Epidermal melanocyte (primary cell): Measurements from ENCODE around the gene ZSWIM5.
"Not testable (repeated sequence)": the region's sequence is repeated elsewhere in the genome, so short reads cannot be mapped to it uniquely, and the experiment has no call there.

ENCODE experiments used
- DNase-seq: peaks from one replicate; pipeline ENCODE4 v3.0.0; 2011; ENCODE audit warnings: low spot score; ENCODE audit not compliant: insufficient read length

The ZSWIM5 gene

DNA sequence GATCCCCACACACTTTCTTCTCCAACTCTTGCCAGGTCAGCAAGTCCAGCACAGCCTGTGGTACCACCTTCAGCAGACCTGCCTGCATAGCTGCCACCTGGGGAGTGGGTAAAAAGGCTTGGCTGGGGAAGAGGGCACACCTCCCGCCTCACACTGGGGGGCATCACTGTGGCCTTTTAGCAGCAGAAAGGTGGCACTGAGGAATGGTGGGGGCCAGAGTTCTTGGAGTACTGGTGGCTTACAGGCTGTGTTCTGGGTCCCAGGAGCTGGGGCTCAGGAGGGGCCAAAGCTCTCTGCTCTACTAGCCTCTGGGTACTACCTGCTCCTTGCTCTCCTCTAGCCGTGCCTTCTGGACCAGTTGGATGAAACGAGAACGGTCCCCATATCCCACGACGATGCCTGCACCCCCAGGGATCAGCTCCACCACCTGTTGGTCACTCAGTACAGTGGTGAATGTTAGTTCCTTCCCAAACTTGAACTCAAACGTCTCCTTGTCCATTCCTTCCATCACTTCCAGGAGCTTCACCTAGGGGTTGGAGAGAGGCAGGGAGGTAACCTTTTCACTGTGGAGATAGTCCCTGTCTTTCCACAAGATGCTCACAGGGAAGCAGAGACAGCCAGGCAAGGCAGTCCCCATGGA lies 202.0 kb downstream of the ZSWIM5 start:
- DNase-seq, result no peak

DNA sequence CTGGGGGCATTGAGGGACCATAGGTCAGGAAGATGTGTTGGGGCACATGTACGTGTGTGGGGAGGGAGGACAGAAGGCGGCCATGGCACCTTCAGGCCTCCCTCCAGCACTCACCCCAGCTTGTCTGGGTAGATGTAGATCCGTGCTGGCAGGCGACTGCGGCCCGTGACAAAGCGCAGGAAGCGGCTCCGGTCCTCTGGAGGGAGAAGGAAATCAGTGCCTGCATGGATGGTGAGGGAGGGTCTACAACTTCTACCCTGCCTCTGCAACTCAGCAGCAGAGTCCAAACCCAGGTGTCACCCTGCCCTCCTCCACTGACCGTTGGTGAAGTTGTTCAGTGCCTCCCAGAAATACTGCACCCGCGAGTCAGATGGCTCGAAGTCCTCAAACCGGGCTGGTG lies 202.7 kb downstream of the ZSWIM5 start:
- no peak for DNase-seq

DNA sequence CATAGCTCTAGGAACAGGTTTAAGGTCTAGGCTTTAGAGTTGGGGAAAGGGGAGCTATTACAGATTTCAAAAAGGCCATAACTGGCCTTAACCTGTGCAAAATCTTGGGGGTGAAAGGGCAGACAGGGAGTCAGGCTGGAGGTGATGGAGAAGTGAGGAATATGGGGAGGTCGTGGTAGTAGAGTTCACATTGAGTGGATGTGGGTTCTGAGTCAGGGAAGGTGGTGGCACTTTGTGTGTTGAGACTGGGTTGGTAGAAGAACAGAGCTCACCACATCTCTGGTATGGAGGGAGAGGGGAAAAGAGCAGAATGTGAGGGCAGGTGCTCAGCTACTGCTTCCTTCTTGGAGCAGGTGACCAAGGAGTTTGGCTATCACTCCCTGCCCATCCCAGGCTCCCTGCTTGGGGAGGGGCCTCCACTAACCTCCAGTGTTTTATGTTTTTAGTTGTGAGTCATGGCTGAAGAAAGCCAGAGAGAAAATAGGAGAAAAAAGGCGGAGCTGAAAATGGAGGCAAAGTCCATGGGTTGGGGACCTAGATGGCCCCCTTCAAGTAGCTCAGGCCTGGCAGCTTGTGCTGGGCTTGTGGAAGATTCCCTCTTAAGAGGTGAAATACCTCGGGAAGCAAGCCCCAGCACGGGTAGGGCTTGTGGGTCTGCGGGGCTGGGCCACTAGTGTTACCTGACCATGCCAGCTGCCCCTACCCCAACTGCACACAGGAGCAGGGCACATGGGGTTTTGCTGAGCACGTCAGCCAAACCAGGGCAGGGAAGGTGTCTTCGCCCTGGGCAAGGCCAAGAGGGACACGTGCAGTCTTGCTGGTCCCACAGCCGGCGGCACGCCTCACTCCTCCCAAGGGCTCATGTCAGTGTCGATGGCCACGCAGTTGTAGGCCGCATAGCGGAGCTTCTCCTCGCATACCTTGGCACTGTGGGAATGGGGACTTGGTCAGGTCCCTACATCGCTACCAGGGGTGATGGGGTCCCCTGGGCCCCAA lies 203.5 kb downstream of the ZSWIM5 start:
- DNase-seq, result no peak

DNA sequence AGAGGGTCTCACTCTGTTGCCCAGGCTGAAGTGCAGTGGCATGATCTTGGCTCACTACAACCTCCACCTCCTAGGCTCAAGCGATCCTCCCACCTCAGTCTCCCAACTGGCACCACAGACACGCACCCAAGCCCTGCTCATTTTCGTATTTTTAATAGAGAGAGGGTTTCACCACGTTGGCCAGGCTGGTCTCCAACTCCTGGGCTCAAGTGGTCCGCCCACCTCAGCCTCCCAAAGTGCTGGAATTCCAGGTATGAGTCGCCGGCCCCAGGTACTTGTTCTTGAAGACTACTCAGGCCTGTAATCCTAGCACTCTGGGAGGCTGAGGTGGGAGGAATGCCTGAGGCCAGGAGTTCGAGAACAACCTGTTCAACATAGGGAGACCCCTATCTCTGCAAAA lies 204.8 kb downstream of the ZSWIM5 start:
- not testable (repeated sequence) for DNase-seq

DNA sequence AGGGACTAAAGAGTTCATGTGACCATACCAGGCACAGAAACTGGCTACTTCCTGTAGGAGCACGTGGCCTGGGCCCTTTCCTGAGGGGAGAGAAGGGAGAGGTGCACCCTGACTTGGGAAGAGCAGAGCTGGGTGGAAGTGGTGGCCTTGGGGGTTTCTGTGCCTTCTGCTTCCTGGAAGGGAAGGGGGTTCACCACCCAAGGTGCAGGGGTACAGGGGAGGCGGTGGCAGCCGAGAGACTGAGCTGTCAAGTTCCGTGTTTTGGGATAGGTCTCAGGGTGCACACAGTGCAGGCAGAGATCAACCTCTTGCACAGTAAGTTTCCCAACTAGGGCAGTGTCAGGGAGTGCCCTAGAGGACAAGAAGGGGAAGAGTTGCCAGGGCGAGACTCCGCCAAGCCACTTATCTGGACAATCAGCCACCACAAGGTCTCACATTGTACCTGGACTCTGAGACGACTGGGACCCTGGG lies 205.4 kb downstream of the ZSWIM5 start:
- no peak for DNase-seq

DNA sequence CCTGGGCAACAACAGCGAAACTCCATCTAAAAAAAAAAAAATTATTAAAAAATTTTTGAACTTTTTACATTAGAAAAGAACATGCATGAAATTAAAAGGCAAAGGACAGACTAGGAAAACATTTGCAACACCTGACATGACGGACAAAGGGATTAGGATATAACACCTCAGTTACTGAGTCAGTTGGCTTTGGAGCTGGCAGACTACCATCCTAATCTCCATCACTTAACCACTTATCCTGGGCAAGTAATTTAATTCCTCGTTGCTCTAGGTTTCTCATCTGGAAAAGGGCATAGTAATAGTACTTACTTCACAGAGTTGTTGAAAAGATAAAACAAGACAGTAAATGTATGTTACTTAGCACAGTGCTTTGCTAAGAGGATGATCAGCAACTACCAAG lies 207.2 kb downstream of the ZSWIM5 start:
- DNase-seq, result no peak

DNA sequence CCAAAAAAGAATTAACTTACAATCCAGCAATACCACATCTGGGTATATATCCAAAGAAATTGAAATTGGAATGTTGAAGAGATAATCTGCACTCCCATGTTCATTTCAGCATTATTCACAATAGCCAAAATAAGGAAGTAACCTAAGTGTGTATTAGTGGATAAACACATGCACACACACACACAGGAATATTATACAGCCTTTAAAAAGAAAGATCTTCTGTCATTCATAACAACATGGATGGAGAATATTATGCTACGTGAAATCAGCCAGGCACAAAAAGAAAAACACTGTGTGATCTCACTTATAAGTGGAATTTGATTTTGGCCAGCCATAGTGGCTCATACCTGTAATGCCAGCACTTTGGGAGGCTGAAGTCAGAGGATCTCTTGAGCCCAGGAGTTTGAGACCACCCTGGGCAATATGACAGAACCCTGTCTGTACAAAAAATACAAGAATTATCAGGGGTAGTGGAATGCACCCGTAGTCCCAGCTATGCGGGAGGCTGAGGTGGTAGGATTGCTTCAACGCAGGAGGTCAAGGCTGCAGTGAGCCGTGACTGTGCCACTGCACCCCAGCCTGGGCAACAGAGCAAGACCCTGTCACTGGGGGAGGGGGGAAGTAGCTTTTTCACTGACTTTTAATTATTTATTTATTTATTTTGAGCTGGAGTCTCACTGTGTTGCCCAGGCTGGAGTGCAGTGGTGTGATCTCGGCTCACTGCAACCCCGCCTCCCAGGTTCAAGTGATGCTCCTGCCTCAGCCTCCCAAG lies 210.8 kb downstream of the ZSWIM5 start:
- no peak for DNase-seq

DNA sequence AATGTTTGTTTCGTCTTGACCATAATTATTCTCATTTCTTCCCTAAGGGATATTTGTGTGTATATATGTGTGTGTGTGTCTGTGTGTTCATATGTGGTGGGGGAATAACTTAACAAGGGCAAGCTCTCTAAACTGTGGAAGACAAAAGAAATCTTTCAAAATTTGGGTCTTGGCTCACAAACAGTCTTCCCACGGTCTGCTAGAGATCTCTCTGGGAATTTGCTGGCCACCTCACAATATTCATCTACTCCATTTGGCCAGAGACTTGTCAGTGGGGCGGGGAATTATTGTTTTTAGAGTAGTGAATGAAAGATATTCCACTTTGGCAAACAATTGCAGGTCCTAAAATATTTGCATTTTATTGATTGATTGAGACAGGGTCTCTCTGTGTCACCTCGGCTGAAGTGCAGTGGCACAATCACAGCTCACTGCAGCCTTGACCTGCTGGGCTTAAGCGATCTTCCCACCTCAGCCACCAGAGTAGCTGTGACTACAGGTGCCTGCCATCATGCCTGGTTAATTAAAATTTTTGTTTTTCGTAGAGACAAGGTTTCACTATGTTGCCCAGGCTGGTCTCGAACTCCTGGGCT lies 212.0 kb downstream of the ZSWIM5 start:
- no peak for DNase-seq

DNA sequence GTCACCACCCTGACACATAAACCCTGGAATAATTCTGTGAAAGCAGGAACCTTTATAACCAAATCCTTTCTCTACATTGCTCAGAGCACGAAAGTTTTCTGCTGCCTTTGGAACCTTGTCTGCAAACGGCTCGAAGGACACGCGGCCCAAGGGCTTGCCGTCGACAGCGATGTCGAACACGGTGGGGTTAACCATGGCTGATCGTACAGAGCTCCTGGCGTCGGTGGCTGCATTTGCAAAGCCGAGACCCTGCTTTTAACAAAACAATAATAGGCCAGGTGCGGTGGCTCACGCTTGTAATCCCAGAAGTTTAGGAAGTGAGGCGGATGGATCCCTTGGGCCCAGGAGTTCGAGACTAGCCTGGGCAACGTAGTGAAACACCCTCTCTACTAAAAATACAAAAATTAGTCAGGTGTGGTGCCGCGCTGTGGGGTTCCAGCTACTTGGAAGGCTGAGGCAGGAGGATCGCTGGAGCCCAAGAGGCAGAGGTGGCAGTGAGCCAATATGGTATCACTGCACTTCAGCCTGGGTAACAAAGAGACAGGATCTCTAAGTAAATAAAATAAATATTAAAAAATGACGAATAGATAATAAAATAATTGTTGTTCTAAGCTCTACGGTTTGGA lies 217.8 kb downstream of the ZSWIM5 start:
- no peak for DNase-seq

DNA sequence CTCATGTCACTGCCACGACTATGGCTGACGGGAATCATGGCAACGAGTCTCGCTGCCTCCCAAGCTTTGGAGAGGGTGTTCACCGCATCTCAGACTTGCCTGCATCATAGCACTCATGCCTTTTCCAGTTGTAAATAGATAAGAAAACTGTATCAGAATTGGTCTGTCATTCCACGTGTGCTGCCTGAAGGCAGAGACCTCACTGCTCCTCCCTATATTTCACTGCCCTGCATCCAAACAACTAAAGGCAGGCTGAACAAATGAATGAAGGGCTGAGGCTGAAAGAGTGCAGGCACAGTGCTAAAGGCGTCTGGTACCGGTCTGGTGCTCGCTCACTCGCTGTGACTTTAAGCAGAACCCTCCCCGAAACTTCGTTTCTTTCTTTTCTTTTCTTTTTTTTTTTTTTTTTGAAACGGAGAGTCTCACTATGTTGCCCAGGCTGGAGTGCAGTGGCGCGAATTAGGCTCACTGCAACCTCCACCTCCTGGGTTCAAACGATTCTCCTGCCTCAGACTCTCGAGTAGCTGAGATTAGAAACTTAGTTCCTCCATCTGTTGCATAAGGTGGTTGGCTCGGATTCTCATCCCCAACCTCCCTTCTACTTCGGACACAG lies 220.6 kb downstream of the ZSWIM5 start:
- no peak for DNase-seq

DNA sequence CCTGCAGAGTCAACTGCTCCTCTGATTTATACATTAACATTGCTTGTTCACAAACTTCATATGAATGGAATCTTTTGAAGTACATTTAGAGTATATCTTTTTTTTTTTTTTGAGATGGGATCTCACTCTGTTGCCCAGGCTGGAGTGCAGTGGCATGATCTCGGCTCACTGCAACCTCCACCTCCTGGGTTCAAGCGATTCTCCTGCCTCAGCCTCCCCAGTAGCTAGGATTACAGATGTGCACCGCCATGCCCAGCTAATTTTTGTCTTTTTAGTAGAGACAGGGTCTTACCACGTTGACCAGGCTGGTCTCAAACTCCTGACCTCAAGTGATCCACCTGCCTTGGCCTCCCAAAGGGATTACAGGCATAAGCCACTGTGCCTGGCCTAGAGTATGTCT lies 229.0 kb downstream of the ZSWIM5 start:
- DNase-seq, result not testable (repeated sequence)

DNA sequence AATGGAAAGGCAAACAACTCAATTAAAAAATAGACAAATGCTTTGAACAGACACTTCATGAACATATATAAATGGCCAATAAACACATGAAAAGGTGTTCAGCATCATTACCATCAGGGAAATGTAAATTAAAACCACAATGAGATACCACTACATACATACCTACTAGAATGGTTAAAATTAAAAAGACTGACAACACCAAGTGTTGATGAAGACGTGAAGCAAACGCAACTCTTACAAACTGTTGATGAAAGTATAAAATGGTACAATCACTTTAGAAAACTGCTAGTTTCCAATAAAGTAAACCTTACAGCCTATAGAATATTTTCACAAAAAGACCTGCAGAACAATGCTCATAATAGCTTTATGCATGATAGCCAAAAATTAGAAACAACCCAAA lies 230.2 kb downstream of the ZSWIM5 start:
- no peak for DNase-seq

DNA sequence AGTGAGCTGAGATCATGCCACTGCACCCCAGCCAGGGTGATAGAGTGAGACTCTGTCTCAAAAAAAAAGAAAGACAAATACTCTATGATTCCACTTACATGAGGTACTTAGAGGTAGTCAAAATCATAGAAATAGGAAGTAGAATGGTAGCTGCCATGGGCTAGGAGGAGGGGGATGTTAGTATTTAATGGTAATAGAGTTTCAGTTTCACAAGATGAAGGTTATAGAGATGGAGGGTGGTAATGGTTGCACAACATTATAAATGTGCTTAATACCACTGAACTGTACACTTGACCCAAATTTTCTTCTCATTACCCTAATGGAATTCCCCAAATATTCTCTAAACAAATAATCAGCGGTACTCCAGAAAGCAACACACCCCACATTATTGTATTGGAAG lies 232.8 kb downstream of the ZSWIM5 start:
- DNase-seq, result no peak

DNA sequence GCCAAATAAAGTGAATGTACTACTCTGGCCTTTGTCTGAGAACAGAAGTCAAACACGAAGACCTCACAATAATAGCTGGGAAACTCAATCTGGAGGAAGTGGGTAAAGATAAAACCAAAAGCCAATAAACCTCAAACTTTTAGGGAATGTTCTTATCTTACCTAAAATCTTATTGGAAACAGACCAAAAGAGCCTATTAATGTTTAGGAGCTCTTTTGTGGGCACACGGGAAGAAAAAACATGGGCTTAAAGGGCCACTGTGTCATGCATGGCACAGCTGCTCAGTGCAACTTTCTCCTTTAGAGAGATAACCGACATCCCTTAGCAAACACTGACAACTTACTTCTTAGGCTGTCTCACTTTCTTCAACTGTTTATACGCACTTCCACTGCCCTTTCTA lies 236.1 kb downstream of the ZSWIM5 start:
- no peak for DNase-seq
